HG02981 (cell line): ENCODE results near the gene FOXO3.
"Not testable (repeated sequence)": the region's sequence is repeated elsewhere in the genome, so short reads cannot be mapped to it uniquely, and the experiment has no call there.

ENCODE experiments used
- ATAC-seq: cut with Tn5 transposase; IDR thresholded peaks from one replicate; pipeline ENCODE4 v1.9.1; 2021; ENCODE audit warnings: mild to moderate bottlenecking, moderate library complexity; ENCODE audit not compliant: unreplicated experiment

The FOXO3 gene

DNA sequence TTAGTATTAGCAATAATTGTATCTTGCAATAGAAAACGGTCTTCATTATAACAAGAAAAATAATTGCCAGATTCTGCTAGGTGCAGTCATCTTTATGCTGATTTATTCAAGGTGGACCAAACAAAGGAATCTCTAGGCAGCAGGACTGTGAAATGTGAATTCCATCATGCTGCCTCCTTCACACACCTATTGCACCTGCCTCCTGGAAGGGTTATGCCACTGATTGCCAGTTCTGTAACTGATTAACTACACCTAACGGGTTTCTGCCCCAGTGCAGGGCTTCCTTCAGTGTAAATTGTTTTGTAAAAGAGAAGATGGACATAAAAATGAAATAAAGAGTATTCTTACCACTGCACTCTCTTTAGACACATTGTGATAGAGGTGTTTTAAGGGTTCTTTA is 96.1 kb downstream of the FOXO3 start:
- no peak for ATAC-seq

DNA sequence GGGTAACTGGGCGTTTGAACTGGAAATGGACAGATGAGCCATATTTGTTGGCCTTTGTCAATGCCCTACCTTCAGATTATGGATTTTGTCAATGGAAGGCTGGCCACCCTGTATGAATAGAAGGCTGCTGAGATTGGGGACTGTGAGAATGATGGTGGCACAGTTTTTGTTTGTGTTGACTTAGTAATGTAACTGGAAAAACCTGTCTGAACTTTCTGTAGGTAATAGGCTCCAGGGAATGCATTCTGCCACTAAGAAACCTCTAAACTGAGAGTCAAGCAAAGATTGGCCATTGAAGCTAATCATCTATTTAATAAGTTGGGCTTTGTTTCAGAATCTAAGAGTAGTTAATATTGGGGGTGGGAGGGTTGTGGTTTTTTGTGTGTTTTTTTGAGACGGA is 97.5 kb downstream of the FOXO3 start:
- ATAC-seq = no peak

DNA sequence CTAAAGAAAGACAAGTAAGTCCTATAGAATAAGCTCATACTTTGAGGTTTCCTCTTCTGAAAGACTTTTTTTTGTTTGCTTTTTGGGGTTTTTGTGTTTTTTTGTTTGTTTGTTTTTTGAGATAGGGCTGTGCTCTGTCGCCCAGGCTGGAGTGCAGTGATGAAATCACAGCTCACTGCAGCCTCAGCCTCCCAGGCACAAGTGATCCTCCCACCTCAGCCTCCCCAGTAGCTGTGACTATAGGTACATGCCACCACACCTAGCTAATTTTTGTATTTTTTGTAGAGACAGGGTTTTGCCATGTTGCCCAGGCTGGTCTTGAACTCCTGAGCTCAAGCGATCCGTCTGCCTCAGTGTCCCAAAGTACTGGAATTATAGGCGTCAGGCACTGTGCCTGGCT is 98.1 kb downstream of the FOXO3 start:
- ATAC-seq = not testable (repeated sequence)

DNA sequence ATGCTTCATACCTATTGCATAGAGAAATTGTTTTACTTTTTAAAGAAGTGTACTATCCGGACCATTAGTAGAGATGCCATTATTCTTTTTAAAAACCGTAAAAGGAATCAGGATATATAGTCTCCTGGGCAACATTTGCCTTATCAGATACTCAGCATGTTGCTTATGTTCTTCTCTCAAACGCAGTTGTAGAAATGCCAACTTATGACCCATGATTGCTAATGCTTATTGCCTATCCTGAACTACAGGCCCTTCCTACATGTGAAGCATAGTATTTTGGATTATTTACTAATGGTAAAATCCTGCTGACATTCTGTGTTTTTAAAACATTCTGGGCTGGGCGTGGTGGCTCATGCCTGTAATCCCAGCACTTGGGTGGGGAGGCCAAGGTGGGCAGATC is 99.5 kb downstream of the FOXO3 start:
- ATAC-seq = no peak

DNA sequence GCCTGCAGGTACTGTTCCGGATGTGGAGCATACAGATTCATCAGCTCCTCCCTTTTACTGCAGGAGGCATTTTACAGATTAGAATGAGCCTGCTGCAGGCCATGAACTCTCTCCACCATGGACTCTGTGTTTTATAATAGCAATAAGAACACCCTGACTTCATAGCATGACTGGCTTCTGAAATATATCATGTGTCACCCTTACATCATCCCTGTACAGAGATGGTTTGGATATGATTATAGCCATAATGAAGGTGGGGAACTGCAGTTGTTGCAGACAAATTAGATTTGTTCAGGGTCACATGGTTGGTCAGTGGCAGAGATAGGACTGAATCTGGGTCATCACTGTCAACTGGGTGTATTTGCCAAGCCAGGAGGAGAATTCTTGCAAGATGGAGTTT is 100.7 kb downstream of the FOXO3 start:
- ATAC-seq = no peak

DNA sequence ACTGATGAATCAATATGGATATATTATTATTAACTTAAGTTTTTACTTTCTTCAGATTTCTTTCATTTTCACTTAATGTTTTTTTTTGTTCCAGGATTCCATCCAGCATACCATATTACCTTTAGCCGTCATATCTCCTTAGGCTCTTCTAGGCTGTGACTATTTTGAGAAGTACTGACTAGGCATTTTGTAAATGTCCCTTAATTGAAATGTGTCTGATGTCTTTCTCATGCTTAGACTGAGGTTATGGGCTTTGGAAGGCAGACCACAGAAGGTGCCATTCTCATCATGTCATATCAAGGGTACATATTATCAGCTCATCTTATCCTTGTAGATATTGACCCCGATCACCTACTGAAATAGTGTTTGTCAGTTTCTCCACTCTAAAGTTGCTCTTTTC is 101.3 kb downstream of the FOXO3 start:
- no peak for ATAC-seq

DNA sequence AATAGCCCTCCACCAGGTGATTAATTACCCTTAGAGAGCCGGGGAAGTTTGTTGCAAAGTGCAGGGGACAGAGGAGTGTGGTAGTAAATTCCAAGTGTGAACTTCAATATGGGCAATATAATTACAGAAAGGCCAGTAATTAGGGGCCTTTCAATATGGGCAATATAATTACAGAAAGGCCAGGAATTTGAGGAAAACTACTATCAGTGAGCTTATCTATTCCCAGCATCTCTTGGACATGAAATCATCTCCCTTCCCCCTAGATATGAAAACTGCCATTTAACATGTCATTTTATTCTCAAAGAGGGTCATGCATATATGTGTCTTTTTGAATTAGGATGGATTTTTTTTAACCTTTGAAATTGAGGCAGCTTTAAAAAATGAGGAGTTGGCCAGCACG is 102.0 kb downstream of the FOXO3 start:
- ATAC-seq = no peak

DNA sequence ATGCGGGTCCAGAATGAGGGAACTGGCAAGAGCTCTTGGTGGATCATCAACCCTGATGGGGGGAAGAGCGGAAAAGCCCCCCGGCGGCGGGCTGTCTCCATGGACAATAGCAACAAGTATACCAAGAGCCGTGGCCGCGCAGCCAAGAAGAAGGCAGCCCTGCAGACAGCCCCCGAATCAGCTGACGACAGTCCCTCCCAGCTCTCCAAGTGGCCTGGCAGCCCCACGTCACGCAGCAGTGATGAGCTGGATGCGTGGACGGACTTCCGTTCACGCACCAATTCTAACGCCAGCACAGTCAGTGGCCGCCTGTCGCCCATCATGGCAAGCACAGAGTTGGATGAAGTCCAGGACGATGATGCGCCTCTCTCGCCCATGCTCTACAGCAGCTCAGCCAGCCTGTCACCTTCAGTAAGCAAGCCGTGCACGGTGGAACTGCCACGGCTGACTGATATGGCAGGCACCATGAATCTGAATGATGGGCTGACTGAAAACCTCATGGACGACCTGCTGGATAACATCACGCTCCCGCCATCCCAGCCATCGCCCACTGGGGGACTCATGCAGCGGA is 102.9 kb downstream of the FOXO3 start:
- not testable (repeated sequence) for ATAC-seq

DNA sequence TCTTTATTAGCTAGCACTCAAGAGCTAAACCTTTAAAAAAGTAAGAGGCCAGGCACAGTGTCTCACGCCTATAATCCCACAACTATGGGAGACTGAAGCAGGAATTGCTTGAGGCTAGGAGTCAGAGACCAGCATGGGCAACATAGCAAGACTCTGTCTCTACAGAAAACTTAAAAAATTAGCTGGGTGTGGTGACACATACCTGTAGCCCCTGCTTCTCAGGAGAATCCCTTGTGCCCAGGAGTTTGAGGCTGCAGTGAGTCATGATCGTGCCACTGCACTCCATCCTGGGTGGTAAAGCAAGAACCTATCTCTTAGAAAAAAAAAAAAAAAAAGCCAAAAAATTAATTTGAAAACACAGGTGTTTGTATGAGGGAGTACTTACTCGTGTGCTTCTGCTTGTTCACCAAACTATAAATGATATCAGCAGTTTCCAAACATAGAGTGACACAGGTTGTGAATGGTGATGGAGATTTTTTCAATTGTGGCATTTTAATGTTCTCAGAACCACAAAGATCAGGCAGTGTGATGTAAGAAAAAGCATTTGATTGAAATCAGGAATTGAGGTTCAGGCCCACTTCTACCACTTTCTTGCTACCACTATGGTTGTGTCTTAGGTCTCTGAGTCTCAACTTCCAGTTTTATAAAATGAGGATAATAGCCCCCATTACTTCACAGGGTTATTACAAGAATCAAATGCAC is 104.9 kb downstream of the FOXO3 start:
- ATAC-seq = no peak

DNA sequence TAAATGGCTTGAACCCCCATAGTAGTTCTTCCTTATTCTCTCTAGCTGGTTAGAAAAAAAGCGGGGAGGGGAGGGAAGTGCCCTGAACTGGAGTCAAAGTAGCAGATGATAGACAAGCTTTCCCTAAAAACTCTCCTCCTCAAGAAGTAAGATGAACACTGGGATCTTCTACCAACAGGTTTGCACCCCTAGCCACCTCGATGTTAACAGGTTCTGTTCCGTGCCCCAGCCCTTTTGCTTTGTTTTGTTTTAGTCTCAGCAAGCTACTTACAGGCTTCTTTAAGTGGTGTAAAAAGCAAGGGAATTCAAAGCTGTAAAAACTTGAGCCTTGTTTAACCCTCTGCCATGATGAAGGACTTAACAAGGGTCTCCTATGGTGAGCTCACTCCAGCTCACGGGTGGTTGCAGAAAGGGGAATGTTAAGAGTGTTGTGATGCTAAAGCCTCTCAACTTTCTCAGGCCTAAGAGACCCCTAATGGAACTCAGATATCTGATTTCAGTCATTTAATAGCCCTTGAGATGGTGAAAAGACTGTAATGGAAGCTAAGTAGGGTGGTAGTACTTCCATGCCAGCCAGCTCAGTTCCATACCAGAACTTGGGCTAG is 106.0 kb downstream of the FOXO3 start:
- no peak for ATAC-seq

DNA sequence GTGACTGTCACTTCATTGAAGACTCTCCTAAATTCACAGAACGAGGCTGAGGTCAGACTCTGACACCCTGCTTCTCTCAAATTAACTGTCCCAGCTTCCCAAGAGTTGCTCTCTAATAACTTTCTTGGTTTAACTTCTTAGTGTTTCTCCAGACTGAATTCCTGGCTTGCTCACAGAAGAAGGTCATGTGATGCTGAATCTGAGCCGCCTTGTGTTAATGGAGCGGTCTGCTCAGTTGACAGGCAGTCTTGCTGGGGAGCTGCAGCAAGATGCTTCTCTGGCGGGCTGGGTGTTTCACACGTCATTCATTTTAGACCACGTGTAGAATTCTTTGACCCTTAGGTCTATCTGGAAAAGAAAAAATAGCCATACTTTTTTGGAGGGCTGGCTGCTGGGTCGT is 107.3 kb downstream of the FOXO3 start:
- ATAC-seq = no peak

DNA sequence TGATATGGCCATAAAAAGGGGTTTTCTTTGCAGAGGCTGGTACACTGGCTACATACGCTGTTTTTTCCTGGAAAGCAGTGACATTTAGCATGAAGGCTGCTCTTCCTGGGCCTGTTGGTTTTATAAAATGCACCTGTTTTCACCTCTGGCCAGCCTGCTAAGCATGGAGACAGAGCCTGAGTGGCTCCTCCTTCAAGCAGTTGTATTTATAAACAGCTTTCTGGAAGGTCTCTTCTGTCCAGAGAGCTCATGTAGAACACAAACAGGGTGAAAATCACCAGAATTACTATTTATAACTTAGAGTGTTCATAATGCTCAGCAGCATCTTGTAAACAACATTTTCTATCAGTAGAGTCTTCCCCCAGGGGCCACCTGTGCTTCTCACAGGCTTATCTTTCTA is 109.0 kb downstream of the FOXO3 start:
- no peak for ATAC-seq

DNA sequence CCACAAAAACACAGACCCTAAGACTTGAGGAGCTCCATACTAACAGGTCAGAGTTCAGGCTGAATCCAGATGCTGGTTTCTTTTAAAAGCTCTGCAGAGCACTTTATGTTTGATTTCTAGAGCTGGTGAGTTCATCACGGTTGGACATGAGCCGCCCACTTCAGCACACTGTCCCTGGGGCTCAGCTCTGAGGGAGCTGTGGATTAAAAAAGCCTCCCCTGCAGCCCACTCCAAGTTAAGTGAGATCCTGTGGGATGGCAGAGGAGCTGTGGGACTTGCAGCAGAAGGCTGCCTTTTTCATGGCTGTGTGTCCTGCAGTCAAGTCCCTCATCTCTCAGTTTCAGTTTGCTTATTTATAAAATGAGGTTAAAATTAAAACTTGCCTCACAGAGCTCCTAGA is 110.5 kb downstream of the FOXO3 start:
- ATAC-seq = no peak

DNA sequence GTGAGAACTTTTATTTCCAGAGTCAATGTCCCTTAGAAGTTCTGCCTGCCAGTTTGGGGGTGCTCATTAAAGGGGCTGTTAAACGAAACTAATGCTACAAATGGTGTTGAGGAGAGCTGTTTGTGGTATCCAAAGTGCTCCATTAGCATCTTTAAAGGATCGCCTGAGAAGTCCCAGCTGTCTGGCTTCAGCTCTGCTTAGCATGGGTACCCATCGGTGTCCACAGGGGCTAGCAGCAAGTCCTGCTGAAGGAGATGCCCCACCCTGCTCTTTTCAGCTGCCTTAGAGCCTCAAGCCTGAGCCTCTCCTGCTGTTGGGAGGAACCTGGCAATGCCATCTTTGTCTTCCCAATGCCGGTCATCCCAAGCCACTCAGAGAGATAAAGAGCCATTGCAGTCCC is 111.1 kb downstream of the FOXO3 start:
- no peak for ATAC-seq

DNA sequence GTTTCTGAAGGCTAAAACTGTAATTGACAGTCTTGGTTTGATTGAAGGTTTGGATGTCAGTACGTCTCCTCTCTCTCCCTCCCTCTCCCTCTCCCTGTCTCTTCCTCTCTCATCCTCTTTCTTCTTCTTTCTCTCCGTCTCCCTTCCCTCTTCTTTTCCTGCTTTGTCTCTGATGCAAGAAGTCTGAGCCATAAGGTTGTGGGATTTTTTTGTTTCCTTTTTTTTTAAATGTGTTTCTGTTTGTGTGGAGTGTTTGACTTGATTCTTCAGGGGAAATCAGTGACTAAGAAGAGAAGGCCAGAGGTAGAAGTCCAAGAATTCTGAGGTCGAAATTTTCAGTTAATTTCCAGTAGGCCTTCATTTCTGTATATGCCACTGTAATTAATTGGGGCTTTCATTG is 111.9 kb downstream of the FOXO3 start:
- ATAC-seq = no peak

DNA sequence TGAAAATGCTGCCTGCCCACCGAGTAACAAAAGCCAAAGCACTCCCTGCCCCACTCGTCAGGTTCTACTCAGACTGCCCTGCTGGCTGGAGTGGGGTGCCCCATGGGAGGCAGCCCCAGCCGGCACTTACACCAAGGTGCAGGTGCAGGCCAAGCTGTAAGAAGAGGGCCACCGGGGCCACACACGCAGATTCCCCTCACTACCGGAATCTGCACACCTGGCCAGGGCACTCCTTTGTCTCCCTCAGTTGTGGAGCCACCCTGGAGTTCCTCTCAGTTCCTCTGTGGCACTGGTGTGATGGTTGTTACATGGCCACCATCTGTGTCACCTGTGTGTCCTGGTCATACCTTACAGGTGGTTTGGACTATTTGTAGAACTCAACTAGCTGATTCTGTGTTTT is 112.4 kb downstream of the FOXO3 start:
- no peak for ATAC-seq

DNA sequence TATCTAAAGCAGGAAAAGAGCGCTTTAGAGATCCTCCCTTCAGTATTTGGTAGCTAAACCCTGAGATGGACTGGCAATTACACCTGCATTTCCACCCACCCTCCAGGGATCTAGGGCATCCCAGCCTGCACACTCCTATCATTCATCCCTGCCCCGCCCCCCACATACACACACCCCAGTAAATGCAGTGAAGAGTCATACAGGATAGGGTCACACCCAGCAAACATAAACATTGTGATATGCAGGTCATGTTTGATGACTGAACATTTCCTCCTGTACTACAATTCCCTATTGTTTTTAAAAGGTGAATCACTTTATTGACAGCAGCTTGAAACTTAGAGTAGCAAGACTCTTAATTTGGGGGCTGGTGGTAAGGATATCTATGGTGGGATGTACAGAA is 112.9 kb downstream of the FOXO3 start:
- ATAC-seq = no peak

DNA sequence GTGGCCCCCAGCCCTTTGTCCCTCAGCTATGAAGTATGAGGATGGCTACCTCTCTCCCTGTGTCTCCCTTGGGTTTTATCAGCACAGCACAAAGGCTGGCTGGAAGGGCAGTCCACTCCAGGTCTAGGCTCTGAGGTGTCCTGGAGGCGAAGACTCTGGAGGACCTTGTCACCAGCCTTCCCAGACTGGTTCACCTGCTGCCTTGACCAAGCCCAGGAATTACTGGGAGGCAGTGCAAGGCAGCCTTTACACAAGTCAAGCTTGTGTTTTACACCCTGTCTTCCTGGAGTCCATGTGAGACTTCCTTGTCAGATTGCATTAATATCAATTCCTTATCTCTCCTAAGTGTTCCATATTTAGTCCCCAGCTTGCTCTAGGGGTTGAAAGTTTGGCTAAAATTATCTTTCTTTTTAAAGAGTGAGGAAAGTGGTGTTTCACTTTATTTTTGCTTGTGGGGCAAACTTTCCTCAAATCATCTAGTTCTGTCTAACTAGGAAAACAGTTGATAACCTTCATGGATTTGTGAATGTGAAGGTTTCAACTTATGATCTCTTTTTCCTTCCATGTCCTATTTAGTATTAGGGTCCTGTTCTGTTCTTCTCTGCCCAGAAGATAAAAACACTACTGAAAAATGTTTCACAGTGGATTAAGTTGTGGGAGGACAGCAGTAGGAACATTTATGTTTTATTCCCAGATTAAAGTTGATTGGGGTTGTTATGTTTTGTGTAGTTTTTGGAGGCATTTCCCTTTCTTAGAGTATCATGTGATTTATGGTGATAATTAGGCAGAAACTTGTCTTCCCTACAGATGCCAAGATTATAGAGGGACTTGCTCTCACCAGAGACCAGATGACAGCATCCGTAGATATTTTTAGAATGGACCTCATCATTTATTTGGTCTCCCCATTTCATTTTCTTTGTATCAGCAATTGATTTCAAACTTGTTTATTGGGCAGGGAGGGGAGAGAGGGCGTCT is 114.8 kb downstream of the FOXO3 start:
- no peak for ATAC-seq

DNA sequence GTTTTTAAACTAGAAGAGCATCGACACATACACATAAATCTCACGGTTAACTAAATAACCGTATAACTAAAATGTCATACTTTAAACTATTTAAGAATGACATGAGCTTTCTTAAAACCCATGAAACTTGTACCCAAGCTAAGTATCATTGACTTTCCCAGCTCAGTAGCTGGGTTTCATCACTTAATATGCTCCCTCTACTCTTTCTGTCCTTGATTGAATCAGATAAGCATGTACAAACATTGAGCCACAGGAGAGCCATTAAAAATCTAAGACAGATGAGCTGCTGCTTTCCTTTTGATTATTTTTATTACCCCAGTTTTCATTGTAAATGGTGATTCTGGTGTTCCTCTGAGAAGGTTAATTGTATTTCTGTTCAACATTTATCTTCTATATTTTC is 115.8 kb downstream of the FOXO3 start:
- no peak for ATAC-seq

DNA sequence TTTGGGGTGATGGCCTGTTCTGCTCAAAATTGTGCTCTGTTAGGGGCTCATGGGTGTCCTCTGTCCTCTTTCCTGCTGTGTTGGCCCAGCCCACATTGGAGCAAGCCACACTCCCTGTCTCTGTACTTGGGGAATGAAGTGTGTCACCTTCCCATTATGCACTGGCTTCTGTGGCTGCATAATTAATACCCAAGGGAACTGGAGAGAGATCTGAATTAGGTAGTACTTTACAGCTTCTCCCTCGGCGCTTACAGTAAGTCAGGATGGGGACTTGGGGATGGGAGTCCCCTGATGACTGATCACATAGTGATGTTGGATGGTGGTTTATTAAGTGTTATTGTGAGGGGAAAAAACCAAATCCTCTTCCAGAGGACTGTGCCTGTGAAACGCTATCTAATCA is 116.6 kb downstream of the FOXO3 start:
- ATAC-seq = no peak

DNA sequence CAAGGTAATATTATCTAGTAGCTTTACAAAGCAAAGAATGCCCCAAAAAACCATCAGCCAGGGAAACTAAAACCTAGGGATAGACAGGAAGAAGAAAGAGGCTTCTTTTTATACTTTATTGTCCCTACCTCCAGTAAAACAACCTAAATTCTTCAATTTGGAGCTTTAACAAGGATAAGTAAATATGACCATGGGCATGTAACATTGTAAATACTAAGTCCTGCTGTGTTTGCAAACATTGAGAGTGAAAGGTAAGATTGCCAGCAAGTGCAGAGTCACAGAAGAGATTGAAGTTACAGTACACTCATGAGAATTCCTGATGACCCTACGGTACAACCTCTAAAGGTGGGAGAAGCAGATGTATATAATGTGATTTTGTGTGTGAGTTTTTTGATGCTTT is 117.2 kb downstream of the FOXO3 start:
- no peak for ATAC-seq

DNA sequence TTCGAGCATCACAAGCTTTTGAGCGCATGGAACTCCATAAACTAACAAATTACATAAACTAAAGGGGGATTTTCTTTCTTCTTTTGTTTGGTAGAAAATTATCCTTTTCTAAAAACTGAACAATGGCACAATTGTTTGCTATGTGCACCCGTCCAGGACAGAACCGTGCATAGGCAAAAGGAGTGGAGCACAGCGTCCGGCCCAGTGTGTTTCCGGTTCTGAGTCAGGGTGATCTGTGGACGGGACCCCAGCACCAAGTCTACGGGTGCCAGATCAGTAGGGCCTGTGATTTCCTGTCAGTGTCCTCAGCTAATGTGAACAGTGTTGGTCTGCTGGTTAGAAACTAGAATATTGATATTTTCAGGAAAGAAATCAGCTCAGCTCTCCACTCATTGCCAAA is 119.6 kb downstream of the FOXO3 start:
- ATAC-seq = not testable (repeated sequence)
